B cell (primary cell): ENCODE results near the gene TPH2. TPM values are rescaled to one million over a fixed set of nuclear protein-coding genes. Genes with fewer than 3 reads are reported as not detected.

ENCODE experiments used
- ATAC-seq: fragments of 200-7000 bp; cut with Tn5 transposase; one replicate; pipeline ENCODE4 v1.10.0; 2021; ENCODE audit warnings: low read depth, mild to moderate bottlenecking, moderate number of reproducible peaks, moderate library complexity
- CTCF ChIA-PET: fragments of 350-600 bp; sonication (Branson Sonifier 250); formaldehyde crosslinking; loops from one replicate; lab custom pipeline; 2021; ENCODE audit warnings: antibody characterized with exemption, inconsistent platforms; lab: Charles Lee
- POLR2A ChIA-PET: fragments of 350-600 bp; sonication (Branson Sonifier 250); formaldehyde crosslinking; loops from one replicate; lab custom pipeline; 2021; ENCODE audit warnings: antibody characterized with exemption; lab: Charles Lee
- DNase-seq: peaks from one replicate; pipeline ENCODE4 v3.0.0; 2013
- H2AFZ ChIP-seq: 2 replicates; pipeline ENCODE4 v1.6.1; 2012; ENCODE audit warnings: mild to moderate bottlenecking, low read depth, low read length; ENCODE audit not compliant: insufficient read depth, poor library complexity, severe bottlenecking
- H3K27ac ChIP-seq, 2 donors: 1 replicate in 1 of 2; 2 replicates in 1 of 2; pipeline ENCODE4 v1.5.1; 2012 to 2013; ENCODE audit warnings: low read length in 2 of 2, mild to moderate bottlenecking in 2 of 2, moderate library complexity in 1 of 2
- H3K27me3 ChIP-seq, 4 experiments: fragments of 200-600 bp in 1 of 4; sonication (generic) in 1 of 4; replicated peaks in 1 of 4; 1 replicate in 2 of 4; 2 replicates in 2 of 4; pipeline versions ENCODE4 v1.6.1 to v1.7.0; 2013 to 2016; ENCODE audit warnings: low read length in 3 of 4, mild to moderate bottlenecking in 2 of 4, mixed read lengths in 1 of 4, moderate library complexity in 1 of 4; ENCODE audit not compliant: insufficient read depth in 4 of 4, control insufficient read depth in 3 of 4; ENCODE audit errors: control extremely low read depth in 1 of 4
- H3K36me3 ChIP-seq, 2 experiments: replicated peaks in 1 of 2; 1 replicate in 1 of 2; 2 replicates in 1 of 2; pipeline versions ENCODE4 v1.6.1 to v1.7.1; 2013; ENCODE audit warnings: low read length in 1 of 2; ENCODE audit not compliant: insufficient read depth in 2 of 2, control insufficient read depth in 1 of 2; ENCODE audit errors: control extremely low read depth in 1 of 2, extremely low read depth in 1 of 2
- H3K4me1 ChIP-seq, 2 donors: fragments of 200-600 bp in 1 of 2; sonication (generic) in 1 of 2; 1 replicate in 1 of 2; 2 replicates in 1 of 2; pipeline versions ENCODE4 v1.5.1 to v1.6.1; 2013 to 2017; ENCODE audit warnings: low read length in 2 of 2; ENCODE audit not compliant: control insufficient read depth in 2 of 2, insufficient read depth in 2 of 2
- H3K4me2 ChIP-seq: replicated peaks from 2 replicates; pipeline ENCODE3; 2012; ENCODE audit warnings: mild to moderate bottlenecking, low read depth, low read length; ENCODE audit not compliant: poor library complexity, severe bottlenecking
- H3K4me3 ChIP-seq, 5 experiments: fragments of 200-600 bp in 1 of 5; sonication (generic) in 1 of 5; 1 replicate in 3 of 5; 2 replicates in 2 of 5; pipeline versions ENCODE4 v1.5.1 to v1.7.0; 2011 to 2016; ENCODE audit warnings: low read length in 4 of 5, mild to moderate bottlenecking in 4 of 5, low read depth in 2 of 5, control low read depth in 1 of 5, moderate library complexity in 1 of 5; ENCODE audit not compliant: insufficient read depth in 1 of 5; ENCODE audit errors: control extremely low read depth in 1 of 5, extremely low read depth in 1 of 5
- H3K79me2 ChIP-seq: fragments of 200-600 bp; sonication (generic); one replicate; pipeline ENCODE4 v1.6.0; 2016; ENCODE audit warnings: low read length; ENCODE audit not compliant: control insufficient read depth, insufficient read depth
- H3K9ac ChIP-seq: fragments of 200-600 bp; sonication (generic); 2 replicates; pipeline ENCODE4 v1.6.1; 2017; ENCODE audit warnings: mild to moderate bottlenecking, low read length, moderate library complexity
- H3K9me3 ChIP-seq, 3 donors: one replicate each; pipeline versions ENCODE4 v1.6.1 to v1.7.1; 2013; ENCODE audit warnings: low read length in 2 of 3; ENCODE audit not compliant: control insufficient read depth in 2 of 3, insufficient read depth in 1 of 3; ENCODE audit errors: control extremely low read depth in 1 of 3
- H4K20me1 ChIP-seq: 2 replicates; pipeline ENCODE4 v1.6.0; 2012; ENCODE audit warnings: mild to moderate bottlenecking, low read length; ENCODE audit not compliant: insufficient read depth, control insufficient read depth, poor library complexity, severe bottlenecking
- H3K27ac Mint-ChIP-seq: one replicate; pipeline ENCODE4 v1.8.0; 2021; ENCODE audit warnings: mixed read lengths
- H3K27me3 Mint-ChIP-seq: one replicate; pipeline ENCODE4 v1.8.0; 2021; ENCODE audit warnings: mixed read lengths
- H3K4me1 Mint-ChIP-seq: one replicate; pipeline ENCODE4 v1.8.0; 2021; ENCODE audit warnings: mixed read lengths
- H3K4me3 Mint-ChIP-seq: one replicate; pipeline ENCODE4 v1.8.0; 2021; ENCODE audit warnings: mixed read lengths
- H3K9me3 Mint-ChIP-seq: one replicate; pipeline ENCODE4 v1.8.0; 2022; ENCODE audit warnings: mixed read lengths; ENCODE audit not compliant: insufficient read depth
- CTCF ChIP-seq: fragments of 200-600 bp; IDR thresholded peaks from one replicate; pipeline ENCODE4 v1.8.0; 2022; ENCODE audit warnings: antibody characterized with exemption, mild to moderate bottlenecking
- EZH2 ChIP-seq: IDR thresholded peaks from 2 replicates; pipeline ENCODE4 v1.6.1; 2012; ENCODE audit warnings: borderline replicate concordance, low read depth, mild to moderate bottlenecking, moderate library complexity, low read length; ENCODE audit not compliant: insufficient read depth, poor library complexity, severe bottlenecking
- WGBS: methylation state at CpG from one replicate; pipeline ENCODE4 v1.1.5; 2013; ENCODE audit warnings: missing lambda C conversion rate; ENCODE audit not compliant: insufficient coverage; 5-methylcytosine and 5-hydroxymethylcytosine counted together
- intact Hi-C: fragments of 100-400 bp; cut with micrococcal nuclease; formaldehyde crosslinking; loops from one replicate; pipeline ENCODE4 v1.10.0; 2022
- polyA plus RNA-seq: library from polyadenylated mRNA; depleted of rRNA; stranded (reverse); fragments of >200 nt; gene quantifications from 2 replicates; pipeline ENCODE4 v1.2.3, GENCODE V29; 2012
- total RNA-seq, 2 donors: library from RNA; stranded (reverse); fragments of 120-200 nt in 1 of 2; gene quantifications; 1 replicate in 1 of 2; 2 replicates in 1 of 2; pipeline versions ENCODE4 v1.2.3 to v1.2.4, GENCODE V29; 2013 to 2022

TPH2 gene
- total and polyA plus RNA-seq, 2 donors (not counting 1 experiment from before 2014, with no cell fraction given), result not detected

- Mint-ChIP-seq H3K27ac (no peak overlapping the region), H3K27me3 (no peaks in the 10 kb centered on the region), H3K4me3 (no peak overlapping the region), H3K9me3 (no peaks in the 10 kb centered on the region), H3K4me1 (no peaks in the 10 kb centered on the region)
- Histone ChIP-seq H3K27ac (no peak overlapping the region), H2AFZ (no peak overlapping the region), H3K4me3 (no peak overlapping the region), H4K20me1 (no peaks in the 10 kb centered on the region), H3K4me1 (no peaks in the 10 kb centered on the region), H3K9ac (no peak overlapping the region), H3K79me2 (no peaks in the 10 kb centered on the region), H3K4me2 (no peak overlapping the region), H3K36me3 (no peaks in the 10 kb centered on the region), H3K9me3 (no peaks in the 10 kb centered on the region), H3K27me3 (no peaks in the 10 kb centered on the region)
- TF ChIP-seq EZH2 (no peak), CTCF (no peak)
- intact Hi-C loops, result no loop called here
- DNase-seq (no peak), ATAC-seq (no peak)
- ChIA-PET CTCF (no interaction called here), POLR2A (no interaction called here)
- no CpG with 5 or more reads among the region's 2 CpGs for WGBS
Measured at GRCh38 chr12:72054511-72054910, 115.9 kb downstream of the TPH2 start.

- CTCF ChIA-PET, result no interaction called here
- no peaks in the 10 kb centered on the region for H3K9me3 Mint-ChIP-seq
Measured at GRCh38 chr12:72057330-72057914, 118.8 kb downstream of the TPH2 start.

More at GRCh38 chr12:72057330-72057914, 118.8 kb downstream of the TPH2 start:
- no peaks in the 10 kb centered on the region for H4K20me1 ChIP-seq
- no peak overlapping the region for H3K9ac ChIP-seq
- H2AFZ ChIP-seq, result no peak overlapping the region
- WGBS, result 83% methylated on average over 2 of the region's 5 CpGs
- H3K27ac ChIP-seq, result no peak overlapping the region
- H3K4me3 ChIP-seq, result no peak overlapping the region
- no peaks in the 10 kb centered on the region for H3K27me3 Mint-ChIP-seq
- DNase-seq (no peak), ATAC-seq (no peak)
- no peak overlapping the region for H3K4me3 Mint-ChIP-seq
- POLR2A ChIA-PET, result no interaction called here
- no peak for TF ChIP-seq CTCF
- no peak for TF ChIP-seq EZH2
- intact Hi-C loops, result no loop called here
- H3K4me1 Mint-ChIP-seq, result no peaks in the 10 kb centered on the region
- no peaks in the 10 kb centered on the region for H3K36me3 ChIP-seq
- H3K27me3 ChIP-seq, result no peaks in the 10 kb centered on the region
- H3K9me3 ChIP-seq, result no peaks in the 10 kb centered on the region
- no peak overlapping the region for H3K4me2 ChIP-seq
- no peaks in the 10 kb centered on the region for H3K4me1 ChIP-seq
- no peak overlapping the region for H3K27ac Mint-ChIP-seq
- no peaks in the 10 kb centered on the region for H3K79me2 ChIP-seq
